KOPT-K1 (cell line): ENCODE results near the gene SLC24A4.
A peak's percentile ranks its signal among the peaks of the same experiment; 100 is the strongest.

Source experiments
- H3K27ac ChIP-seq: fragments of 200-600 bp; sonication (generic); 2 replicates; pipeline ENCODE4 v1.5.1; 2016; ENCODE audit warnings: antibody characterized with exemption, mild to moderate bottlenecking, low read depth, low read length; ENCODE audit not compliant: poor library complexity, severe bottlenecking
- H3K36me3 ChIP-seq: fragments of 200-600 bp; sonication (generic); 2 replicates; pipeline ENCODE4 v1.5.1; 2017; ENCODE audit warnings: antibody characterized with exemption, mild to moderate bottlenecking, low read length, moderate library complexity; ENCODE audit not compliant: insufficient read depth
- H3K9me3 ChIP-seq: fragments of 200-600 bp; sonication (generic); 2 replicates; pipeline ENCODE4 v1.5.1; 2017; ENCODE audit warnings: antibody characterized with exemption, low read length, mild to moderate bottlenecking; ENCODE audit not compliant: insufficient read depth, poor library complexity, severe bottlenecking

The SLC24A4 gene

DNA sequence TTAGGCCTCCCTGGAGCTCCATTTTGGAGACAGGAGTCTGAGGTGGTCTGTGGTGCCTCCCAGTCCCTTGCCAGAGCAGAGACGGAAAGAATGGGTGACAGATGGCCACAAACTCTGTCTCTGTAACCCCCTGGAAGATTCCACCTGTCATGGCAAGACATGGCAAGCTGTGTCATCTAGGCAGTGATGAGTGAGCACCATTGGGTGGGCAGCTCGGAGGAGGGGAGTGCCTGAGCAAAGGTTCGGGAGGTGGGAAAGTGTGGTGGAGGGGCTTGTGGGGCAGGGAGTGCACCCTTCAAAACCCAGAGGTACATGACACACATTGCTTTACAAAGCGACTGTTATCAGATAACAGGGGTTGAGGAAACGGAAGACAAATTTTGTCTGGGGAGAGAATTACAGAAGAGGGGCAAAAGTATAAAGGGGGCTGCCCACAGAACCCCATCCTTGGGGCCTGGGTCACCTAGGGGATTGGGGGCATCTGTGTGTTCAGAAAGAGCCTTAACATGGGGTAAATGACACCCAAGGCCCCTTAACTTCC is 194.1 kb downstream of the SLC24A4 start:
- H3K27ac ChIP-seq, result peak overlapping the region; percentile 94
- H3K36me3 ChIP-seq, result peaks cover 7% of the 10 kb centered on the region; the same call in 1 of the 2 replicates
- H3K9me3 ChIP-seq, result no peaks in the 10 kb centered on the region

DNA sequence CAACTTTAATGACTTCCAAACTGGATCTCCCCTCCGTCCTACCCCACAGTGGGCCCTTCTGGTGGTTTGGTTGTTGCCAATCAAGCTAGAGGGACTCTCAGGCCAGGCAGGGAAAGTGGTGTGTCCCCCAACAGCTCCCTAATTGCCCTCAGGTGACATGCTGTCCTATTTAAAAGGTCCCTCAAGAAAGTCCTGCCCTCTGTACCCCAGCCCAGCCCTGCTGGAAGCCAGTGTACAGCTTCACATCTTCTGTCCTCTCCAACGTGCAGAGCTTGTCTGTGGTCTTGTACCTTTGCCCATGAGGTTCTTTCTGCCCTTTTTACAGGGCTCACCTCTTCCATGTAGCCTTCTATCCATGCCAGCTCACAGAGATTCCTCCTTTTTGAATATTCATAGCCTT is 194.8 kb downstream of the SLC24A4 start:
- Histone ChIP-seq H3K27ac (peak overlapping the region; percentile 94), H3K9me3 (no peaks in the 10 kb centered on the region), H3K36me3 (peaks cover 7% of the 10 kb centered on the region; the same call in 1 of the 2 replicates)

DNA sequence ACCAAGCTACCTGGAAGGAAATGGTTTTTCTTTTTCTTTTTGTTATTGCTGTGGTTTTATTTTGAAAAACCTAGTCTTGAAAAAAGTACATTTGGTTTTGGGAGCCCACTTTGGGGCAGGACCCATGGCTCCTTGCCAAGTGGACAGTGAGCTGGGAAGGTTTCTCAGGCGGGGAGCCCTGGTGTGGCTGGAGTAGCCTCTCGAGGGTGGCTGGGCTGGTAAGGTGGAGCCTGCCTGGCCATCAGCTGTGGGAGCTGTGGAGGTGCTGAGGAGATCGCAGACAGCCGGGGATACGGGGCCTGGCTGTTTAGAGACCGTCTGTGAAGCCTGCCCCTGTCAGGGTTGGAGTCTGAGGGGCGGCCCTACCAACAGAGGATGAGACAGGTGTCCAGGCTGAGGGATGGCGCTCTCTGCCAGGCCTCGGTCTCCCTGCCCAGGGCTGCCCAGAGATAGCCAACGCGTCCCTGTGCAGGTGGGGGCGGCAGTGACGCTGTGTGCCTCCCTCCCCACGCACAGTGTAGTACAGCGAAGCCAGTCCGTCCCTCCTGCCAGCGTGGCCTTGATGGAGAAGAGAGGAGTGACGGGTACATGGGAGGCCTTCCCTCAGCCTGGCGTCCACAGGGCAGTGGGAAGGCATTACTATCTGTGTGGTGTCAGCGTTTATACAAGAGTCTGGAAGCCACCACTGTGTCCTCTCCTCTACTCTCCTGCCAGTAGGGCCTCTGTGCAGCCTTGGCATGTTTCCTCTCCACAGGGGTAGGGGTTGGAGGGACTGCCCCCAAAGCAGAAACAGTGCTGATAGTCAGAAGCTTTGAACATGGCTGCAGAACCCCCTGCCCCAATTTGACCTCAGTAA is 196.5 kb downstream of the SLC24A4 start:
- peak overlapping the region; percentile 94 for H3K27ac ChIP-seq
- no peaks in the 10 kb centered on the region for H3K9me3 ChIP-seq
- peaks cover 7% of the 10 kb centered on the region; the same call in 1 of the 2 replicates for H3K36me3 ChIP-seq

DNA sequence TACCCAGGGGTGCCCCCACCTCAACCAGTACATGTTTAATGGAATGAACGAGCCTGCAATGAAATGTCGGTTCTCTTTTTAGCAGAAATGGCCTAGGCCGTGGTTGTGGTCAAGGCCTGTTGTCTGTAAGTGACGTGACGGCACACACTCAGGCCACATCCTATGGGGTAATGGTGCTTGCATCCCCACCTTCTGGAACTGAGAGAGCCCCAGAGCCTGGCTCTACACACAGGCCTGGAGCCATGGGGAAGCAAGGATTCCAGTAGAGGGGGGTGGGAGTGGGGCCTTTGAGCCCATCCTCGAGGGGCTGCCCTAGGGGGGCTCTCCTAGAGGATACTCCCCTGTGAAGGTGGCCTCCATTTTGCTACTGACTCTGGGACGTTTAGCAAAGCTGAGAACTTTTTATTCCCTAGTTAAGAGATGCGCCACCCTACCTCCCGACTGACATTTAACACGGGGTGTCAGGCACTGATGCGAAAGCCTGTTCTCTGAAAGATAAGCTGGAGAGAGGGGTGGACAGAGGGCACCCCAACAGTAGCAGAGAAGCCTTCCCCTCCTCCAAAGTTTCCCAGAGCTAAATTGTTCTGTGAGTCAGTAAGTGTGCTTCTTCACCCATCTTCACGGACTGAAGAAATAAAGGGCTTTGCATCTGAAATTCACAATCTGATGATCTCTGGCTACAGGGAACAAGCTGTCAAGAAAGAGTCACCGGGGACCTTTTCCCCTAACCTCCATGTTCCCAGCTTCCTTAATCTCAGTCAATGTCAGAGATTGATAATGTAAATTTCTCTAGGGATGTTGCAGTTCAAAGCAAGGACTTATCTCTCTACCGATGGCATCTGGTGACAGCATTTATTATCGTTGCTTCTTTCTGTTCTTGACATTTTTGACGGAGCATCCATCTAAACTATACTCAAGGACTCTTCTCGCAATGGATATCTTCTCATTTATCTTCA is 197.4 kb downstream of the SLC24A4 start:
- Histone ChIP-seq H3K27ac (peak overlapping the region; percentile 94), H3K36me3 (peaks cover 7% of the 10 kb centered on the region; the same call in 1 of the 2 replicates), H3K9me3 (no peaks in the 10 kb centered on the region)

DNA sequence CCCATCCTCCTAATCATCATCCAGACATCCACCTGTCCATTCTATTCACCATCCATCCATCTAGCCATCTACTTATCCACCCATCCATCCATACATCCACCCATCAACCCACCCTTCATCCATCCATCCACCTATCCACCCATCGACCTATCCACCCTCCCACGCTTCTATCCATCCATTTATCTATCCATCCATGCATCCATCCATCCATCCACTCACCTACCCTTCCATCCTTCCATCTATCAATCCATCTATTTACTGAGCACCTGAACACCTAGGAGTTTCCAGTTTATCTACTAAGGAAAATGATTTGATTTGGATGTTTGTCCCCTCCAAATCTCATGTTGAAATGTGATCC is 198.1 kb downstream of the SLC24A4 start:
- Histone ChIP-seq H3K36me3 (peaks cover 7% of the 10 kb centered on the region; the same call in 1 of the 2 replicates), H3K9me3 (no peaks in the 10 kb centered on the region), H3K27ac (no peak overlapping the region)

GRCh38 chr14:92523752-92524151 is 200.8 kb downstream of the SLC24A4 start:
- Histone ChIP-seq H3K27ac (peak overlapping the region; percentile 81), H3K9me3 (no peaks in the 10 kb centered on the region), H3K36me3 (peaks cover 7% of the 10 kb centered on the region; the same call in 1 of the 2 replicates)

GRCh38 chr14:92524602-92525185 is 201.7 kb downstream of the SLC24A4 start:
- H3K36me3 ChIP-seq, result peaks cover 7% of the 10 kb centered on the region; the same call in 1 of the 2 replicates
- H3K27ac ChIP-seq, result peak overlapping the region; percentile 81
- no peaks in the 10 kb centered on the region for H3K9me3 ChIP-seq

GRCh38 chr14:92525322-92526095 is 202.5 kb downstream of the SLC24A4 start:
- Histone ChIP-seq H3K36me3 (peaks cover 7% of the 10 kb centered on the region; the same call in 1 of the 2 replicates), H3K27ac (peak overlapping the region; percentile 81)

DNA sequence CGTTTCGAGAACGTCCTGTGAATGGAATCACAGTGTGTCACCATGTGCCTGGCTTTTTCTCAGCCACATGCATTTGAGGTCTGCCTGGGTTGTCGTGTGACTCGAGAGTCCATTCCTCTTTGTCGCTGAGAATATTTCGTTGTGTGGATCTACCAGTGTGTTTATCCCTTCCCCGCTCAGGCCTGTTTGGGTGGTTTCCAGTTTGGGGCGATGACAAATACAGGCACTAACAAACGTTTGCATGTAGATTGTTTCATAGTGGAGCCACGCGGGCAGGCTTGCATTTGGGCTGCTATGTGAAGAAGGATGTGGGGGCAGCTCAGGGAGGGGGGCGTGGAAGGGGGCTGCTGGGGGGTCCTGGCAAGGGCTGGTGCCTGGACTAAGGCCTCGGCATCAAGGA is 204.8 kb downstream of the SLC24A4 start:
- Histone ChIP-seq H3K36me3 (no peaks in the 10 kb centered on the region), H3K9me3 (no peaks in the 10 kb centered on the region), H3K27ac (peak overlapping the region; percentile 97)

More at GRCh38 chr14:92525322-92526095, 202.5 kb downstream of the SLC24A4 start:
- no peaks in the 10 kb centered on the region for H3K9me3 ChIP-seq

- Histone ChIP-seq H3K36me3 (no peaks in the 10 kb centered on the region), H3K27ac (peak overlapping the region; percentile 97), H3K9me3 (no peaks in the 10 kb centered on the region)
Measured at GRCh38 chr14:92528486-92529100, 205.6 kb downstream of the SLC24A4 start.

DNA sequence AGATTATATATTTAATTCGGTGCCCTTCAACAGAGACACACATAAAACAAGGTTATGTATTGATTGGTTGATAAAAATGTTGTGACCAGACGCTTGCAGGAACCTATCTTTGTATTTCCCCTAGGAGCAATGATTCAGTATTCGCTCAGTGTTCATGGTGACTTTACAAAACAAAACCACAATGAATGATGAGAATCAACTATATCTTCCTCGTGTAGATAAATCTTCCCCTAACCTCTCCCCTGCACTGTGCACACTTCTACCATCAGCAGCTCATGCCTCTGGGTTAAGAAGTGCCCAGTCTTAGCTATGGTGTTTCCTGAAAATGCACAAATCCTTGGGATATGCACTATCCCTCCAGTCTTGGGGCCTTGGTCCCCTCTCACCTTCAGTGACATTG is 206.9 kb downstream of the SLC24A4 start:
- H3K27ac ChIP-seq, result peak overlapping the region; percentile 97
- no peaks in the 10 kb centered on the region for H3K9me3 ChIP-seq
- H3K36me3 ChIP-seq, result no peaks in the 10 kb centered on the region

DNA sequence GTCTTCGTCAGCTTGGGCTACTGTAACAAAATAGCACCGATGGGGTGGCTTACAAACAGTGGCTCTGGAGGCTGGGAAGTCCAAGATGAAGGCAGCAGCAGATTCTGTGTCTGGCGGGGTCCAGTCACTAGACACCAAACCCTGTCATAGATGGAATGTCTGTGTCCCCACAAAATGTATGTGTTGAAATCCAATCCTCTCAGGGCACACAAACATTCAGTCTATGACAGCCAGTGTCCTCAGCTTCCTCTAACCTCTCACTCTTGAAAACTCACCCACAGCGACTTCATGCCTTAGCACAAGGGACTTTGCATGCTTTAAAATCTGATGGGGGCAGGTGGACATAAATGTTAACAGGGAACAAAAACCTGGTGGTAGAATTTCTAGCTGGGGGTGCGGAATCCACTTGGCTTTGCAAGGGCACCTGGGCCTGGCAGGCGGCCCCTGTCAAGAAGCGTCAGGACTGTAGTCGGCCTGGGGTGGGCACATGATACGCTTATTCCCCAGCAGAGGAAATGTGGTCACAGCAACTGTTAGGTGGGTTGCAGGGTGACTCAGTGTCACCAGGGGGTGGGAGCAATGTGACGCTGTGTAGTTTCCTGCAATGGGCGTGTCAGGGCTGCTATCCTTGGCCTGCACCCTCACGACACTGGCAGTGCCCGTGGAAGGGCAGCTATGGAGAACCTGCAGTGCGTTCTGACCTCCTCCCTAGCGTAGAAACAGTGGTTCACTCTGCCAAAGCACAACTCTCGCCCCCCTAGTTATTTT is 208.3 kb downstream of the SLC24A4 start:
- Histone ChIP-seq H3K9me3 (no peaks in the 10 kb centered on the region), H3K36me3 (no peaks in the 10 kb centered on the region), H3K27ac (peak overlapping the region; percentile 97)

GRCh38 chr14:92532490-92533163 is 209.7 kb downstream of the SLC24A4 start:
- no peaks in the 10 kb centered on the region for H3K36me3 ChIP-seq
- H3K9me3 ChIP-seq, result no peaks in the 10 kb centered on the region
- peak overlapping the region; percentile 97 for H3K27ac ChIP-seq
